ENCODE data around the gene BRMS1.
"Not testable (repeated sequence)": the region's sequence is repeated elsewhere in the genome, so short reads cannot be mapped to it uniquely, and the experiment has no call there.

The BRMS1 gene

DNA sequence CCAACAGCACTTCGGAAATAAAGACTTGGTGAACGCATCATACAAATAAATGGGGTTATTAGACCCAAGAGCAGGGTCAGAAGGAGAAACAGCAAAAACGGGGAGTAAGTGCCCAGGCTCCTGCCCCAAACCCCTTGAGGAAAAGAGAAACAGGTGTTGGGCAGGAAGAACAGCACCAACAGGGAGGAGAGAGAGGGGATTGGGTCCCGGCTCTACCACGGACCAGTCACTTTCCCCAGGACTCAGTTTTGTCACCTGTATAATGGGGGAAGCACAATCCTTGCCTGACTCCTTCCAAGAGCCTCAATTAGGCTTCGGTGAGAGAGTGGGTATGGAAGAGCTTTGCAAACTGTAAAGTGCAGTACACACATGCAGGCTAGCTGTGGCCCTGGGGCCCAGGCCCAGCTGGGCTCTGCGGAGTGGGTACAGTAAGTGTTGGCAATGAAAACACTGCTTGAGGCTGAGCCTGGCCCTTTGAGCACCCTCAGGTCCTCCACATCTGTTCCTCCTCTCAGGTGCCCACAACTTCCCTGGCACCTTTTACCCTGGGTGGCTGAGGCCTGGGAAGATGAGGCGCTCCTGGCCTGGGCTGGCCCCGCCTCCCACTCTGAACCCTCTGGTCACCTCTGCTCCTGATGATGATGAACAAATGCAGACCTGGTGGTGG, 17.7 kb upstream of the BRMS1 start:
- DNase-seq = no peak

DNA sequence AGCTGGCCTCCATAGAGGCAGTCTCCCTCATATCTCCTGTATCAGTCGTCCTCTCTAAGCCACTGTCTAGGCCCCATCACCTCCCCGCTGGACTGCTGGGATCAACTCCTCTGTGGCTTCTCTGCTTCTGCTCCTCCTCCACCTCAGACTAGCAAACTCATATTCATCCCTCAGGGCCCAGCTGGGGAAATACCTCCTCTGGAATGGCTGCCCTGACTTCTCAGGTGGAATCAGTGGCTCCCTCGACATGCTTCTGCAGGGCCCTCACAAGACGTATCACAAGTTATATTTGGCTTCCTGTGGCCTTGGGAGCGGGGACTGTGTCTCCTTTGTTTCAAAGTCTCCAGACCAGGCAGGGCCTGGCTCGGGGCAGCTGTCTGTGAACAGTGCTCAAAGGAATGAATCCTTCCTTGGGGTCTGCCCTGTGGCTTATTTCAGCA, 16.6 kb upstream of the BRMS1 start:
- DNase-seq = no peak

DNA sequence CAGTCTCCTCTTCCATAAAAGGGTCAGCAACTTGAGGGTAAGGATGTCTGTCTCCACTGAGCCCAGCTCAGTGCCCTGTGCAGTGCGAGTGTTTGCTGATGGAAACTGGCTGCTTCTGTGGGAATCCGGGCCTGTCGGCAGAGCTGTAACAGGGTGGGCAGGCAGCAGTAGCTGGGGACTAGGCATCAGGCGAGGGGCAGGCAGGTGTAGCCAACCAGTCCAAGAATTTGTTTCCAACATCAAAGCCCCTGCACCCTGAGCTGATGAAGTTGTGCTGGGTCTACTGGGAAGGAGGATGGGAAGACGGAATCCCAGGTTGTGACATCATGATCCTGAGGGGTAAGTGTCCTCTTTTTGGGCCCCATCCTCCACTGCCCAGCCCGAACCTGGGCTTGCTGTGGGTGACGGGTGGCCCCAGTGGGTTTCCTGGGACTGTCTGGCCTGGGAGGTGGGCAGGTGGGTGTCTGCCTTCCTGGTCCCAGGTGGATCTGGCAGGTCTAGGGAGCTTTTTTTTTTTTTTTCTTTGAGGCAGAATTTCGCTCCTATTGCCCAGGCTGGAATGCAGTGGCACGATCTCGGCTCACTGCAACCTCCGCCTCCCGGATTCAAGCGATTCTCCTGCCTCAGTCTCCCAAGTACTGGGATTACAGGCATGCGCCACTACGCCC, 15.6 kb upstream of the BRMS1 start:
- no peak for DNase-seq

- no peak for DNase-seq
Observed at GRCh38 chr11:66359662-66360087, 14.8 kb upstream of the BRMS1 start.

- not testable (repeated sequence) for DNase-seq
Observed at GRCh38 chr11:66350560-66351235, 5.8 kb upstream of the BRMS1 start.

DNA sequence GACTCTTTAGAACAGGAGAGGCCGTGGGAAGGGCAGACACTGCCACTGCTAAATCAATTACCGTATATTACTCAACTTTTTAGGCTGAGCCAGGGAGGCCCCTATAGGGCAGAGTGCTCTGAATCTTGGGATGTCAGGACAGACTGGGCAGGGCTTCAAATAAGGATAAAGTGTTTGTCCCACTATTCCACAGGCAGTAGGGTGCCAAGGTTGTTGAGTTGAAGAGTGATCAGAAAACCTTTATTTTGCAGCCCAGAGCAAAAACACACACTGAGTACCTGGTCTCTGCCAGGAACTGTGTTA, 4.1 kb upstream of the BRMS1 start:
- no peak for DNase-seq

DNA sequence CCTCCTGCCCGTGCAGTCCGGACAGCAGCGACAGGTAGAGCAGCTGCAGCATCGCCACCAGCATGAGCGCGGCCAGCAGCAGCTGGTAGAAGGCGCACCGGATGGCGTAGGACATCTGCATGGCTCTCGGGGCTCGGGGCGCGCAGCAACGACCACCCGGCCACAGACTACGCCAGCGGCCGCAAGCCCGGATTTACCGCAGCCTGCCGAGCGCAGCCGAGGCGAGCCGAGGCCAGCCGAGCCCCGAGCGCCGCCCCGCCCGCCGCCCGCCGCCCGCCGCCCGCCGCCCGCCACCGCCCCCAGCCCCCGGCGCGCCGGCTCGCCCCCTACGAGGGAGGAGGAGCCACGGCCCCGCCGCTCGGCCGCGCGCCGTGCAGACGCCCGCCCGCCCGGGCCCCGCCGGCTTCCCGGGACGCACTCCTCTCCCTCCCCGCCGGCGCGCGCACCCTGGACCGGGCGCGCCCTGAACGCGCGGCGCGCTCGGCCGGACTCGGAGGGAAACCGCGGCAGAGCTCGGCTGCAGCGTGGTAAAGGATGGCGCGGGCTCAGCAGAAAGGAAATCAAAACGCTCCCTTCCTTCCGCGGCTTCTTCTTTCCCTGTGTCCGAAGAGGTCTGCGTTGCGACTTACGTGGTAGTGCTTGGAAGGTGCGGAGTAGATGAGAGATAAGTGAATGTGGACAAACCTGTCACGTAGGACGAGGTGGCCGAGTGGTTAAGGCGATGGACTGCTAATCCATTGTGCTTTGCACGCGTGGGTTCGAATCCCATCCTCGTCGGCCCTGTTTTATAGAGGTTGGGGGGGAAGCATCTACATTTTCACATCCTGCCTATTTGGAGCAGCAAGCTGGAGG, 2.7 kb upstream of the BRMS1 start, which contains the start of gene B4GAT1:
Gene B4GAT1, minus strand, starts transcription at position 205 of the 852 bp plus-strand sequence. Its CDS starts 84 bp downstream, at position 121.
- peak; percentile 93 for DNase-seq

GRCh38 chr11:66346476-66347424, 1.8 kb upstream of the BRMS1 start:
- DNase-seq = peak; percentile 38

- no peak for DNase-seq
Observed at GRCh38 chr11:66345316-66345649, 379 bp upstream of the BRMS1 start.

DNA sequence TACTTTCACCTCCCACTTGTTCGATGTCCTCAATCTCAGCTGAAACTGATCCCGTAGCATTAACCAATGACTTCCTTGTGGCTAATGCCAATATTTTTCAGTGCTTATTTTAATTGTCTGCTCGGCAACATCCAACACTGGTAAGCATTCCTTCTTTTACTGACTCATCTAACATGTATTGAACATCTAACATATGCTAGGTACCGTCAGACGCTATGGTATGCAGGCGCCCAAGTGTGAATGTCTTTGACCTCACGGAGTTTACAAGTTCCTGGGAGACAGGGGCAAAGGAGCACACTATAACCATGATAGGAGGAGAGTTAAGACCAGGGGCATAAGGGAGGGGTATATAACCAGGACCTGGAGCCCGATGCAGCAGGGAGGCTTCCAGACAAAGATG, 1.7 kb downstream of the BRMS1 start:
- DNase-seq = no peak

DNA sequence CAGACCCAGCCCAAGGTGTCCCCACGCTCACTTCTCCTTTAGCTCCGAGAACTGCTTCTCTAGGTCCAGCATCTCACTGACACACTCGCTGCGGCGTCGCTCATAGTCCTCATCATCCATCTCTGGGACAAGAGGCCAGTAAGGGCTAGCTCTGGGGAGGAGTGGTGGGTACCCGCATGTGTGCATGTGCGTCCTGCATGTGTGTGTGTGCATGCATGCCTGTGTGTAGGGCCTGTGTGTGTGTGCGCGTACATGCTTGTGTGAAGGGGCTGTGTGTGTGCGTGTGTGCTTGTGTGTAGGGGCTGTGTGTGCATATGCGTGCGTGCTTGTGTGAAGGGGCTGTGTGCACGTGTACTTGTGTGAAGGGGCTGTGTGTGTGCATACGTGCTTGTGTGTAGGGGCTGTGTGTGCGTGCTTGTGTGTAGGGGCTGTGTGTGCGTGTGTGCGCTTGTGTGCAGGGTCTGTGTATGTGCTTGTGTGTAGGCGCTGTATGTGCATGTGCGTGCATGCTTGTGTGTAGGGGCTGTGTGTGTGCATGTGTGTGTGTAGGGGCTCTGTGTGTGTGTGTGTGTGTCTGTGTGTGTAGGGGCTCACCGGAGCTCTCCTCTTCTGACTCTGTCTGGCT, 3.3 kb downstream of the BRMS1 start:
- no peak for DNase-seq

- no peak for DNase-seq
Observed at GRCh38 chr11:66340596-66341501, 4.1 kb downstream of the BRMS1 start.

- DNase-seq = no peak
Observed at GRCh38 chr11:66339686-66340483, 5.0 kb downstream of the BRMS1 start.

GRCh38 chr11:66339162-66339675, 5.7 kb downstream of the BRMS1 start:
- no peak for DNase-seq

GRCh38 chr11:66338276-66339161, 6.4 kb downstream of the BRMS1 start:
- DNase-seq = no peak

- no peak for DNase-seq
Observed at GRCh38 chr11:66337103-66337899, 7.6 kb downstream of the BRMS1 start.
